RWPE1 (cell line): ENCODE results near the gene NCLN.
"Not testable (repeated sequence)": the region's sequence is repeated elsewhere in the genome, so short reads cannot be mapped to it uniquely, and the experiment has no call there.

Experiments
- CTCF ChIA-PET: fragments of 350-600 bp; sonication (Branson Sonifier 250); formaldehyde crosslinking; extraction: SDS; loops from one replicate; lab custom pipeline; 2021; lab: Yijun Ruan, JAX
- POLR2A ChIA-PET: fragments of 400-600 bp; formaldehyde crosslinking; extraction: SDS; loops from one replicate; lab custom pipeline; 2020; ENCODE audit warnings: antibody characterized with exemption; ENCODE audit not compliant: low non-redundant PET; lab: Yijun Ruan, JAX
- DNase-seq: peaks from one replicate; pipeline ENCODE4 v3.0.0; 2012; ENCODE audit warnings: low spot score
- H3K27ac ChIP-seq: fragments of 450-650 bp; 2 replicates; pipeline ENCODE4 v1.5.1; 2017
- CTCF ChIP-seq: fragments of 450-650 bp; conservative IDR thresholded peaks from 2 replicates; pipeline ENCODE4 v1.5.1; 2017; ENCODE audit warnings: low read depth, mild to moderate bottlenecking

NCLN gene

GRCh38 chr19:3198901-3199700 is 13.4 kb downstream of the NCLN start:
- no peak for DNase-seq
- H3K27ac ChIP-seq: peak overlapping the region; percentile 9; the same call in 1 of the 2 replicates
- POLR2A ChIA-PET: interaction anchor here (0.6 kb wide), 2 partner anchors 33 to 562 kb away, joined by 3 to 4 read pairs; no protein-coding TSS in a partner anchor
- no peak for TF ChIP-seq CTCF
- CTCF ChIA-PET: no interaction called here

- ChIA-PET POLR2A (no interaction called here), CTCF (no interaction called here)
- no peak overlapping the region for H3K27ac ChIP-seq
- DNase-seq: no peak
- no peak for TF ChIP-seq CTCF
Observed at GRCh38 chr19:3201072-3201700, 15.5 kb downstream of the NCLN start.

GRCh38 chr19:3201911-3202310 is 16.2 kb downstream of the NCLN start:
- no peak for DNase-seq
- no peak overlapping the region; the same call in 1 of the 2 replicates for H3K27ac ChIP-seq
- no peak for TF ChIP-seq CTCF
- CTCF ChIA-PET: no interaction called here
- POLR2A ChIA-PET: no interaction called here

GRCh38 chr19:3202346-3202745 is 16.6 kb downstream of the NCLN start:
- ChIA-PET POLR2A (interaction anchor here (0.6 kb wide), 1 partner anchor 555 kb away, joined by 3 read pairs; no protein-coding TSS in a partner anchor), CTCF (no interaction called here)
- TF ChIP-seq CTCF: no peak
- H3K27ac ChIP-seq: peak overlapping the region; percentile 28
- DNase-seq: no peak

GRCh38 chr19:3202895-3203294 is 17.2 kb downstream of the NCLN start:
- DNase-seq: not testable (repeated sequence)
- ChIA-PET POLR2A (interaction anchor here (0.6 kb wide), 1 partner anchor 555 kb away, joined by 3 read pairs; no protein-coding TSS in a partner anchor), CTCF (interaction anchor here (1.0 kb wide), 1 partner anchor 237 kb away, joined by 6 read pairs; no protein-coding TSS in a partner anchor)
- peak overlapping the region; percentile 28 for H3K27ac ChIP-seq

GRCh38 chr19:3203805-3204645 is 18.3 kb downstream of the NCLN start:
- ChIA-PET POLR2A (no interaction called here), CTCF (interaction anchor here (1.0 kb wide), 1 partner anchor 238 kb away, joined by 6 read pairs; no protein-coding TSS in a partner anchor)
- TF ChIP-seq CTCF: no peak
- peak overlapping the region; percentile 28; the same call in 1 of the 2 replicates for H3K27ac ChIP-seq
- DNase-seq: no peak
